ENCODE data around the gene BRINP2. TPM values are rescaled to one million over a fixed set of nuclear protein-coding genes. Genes with fewer than 3 reads are reported as not detected.

BRINP2 gene
- total RNA-seq, 1 donor from 2014 or later, result 23.7 TPM

- TF ChIP-seq, protein P1, sequence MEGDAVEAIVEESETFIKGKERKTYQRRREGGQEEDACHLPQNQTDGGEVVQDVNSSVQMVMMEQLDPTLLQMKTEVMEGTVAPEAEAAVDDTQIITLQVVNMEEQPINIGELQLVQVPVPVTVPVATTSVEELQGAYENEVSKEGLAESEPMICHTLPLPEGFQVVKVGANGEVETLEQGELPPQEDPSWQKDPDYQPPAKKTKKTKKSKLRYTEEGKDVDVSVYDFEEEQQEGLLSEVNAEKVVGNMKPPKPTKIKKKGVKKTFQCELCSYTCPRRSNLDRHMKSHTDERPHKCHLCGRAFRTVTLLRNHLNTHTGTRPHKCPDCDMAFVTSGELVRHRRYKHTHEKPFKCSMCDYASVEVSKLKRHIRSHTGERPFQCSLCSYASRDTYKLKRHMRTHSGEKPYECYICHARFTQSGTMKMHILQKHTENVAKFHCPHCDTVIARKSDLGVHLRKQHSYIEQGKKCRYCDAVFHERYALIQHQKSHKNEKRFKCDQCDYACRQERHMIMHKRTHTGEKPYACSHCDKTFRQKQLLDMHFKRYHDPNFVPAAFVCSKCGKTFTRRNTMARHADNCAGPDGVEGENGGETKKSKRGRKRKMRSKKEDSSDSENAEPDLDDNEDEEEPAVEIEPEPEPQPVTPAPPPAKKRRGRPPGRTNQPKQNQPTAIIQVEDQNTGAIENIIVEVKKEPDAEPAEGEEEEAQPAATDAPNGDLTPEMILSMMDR (conservative IDR thresholded peaks at IDR 0.05), result no peak
- no peak overlapping the region for H3K27ac Mint-ChIP-seq
- no peak for DNase-seq (ENCODE audit: extremely low spot score, unreplicated experiment)
- H3K4me3 Mint-ChIP-seq, result no peak overlapping the region
- peaks cover 6% of the 10 kb centered on the region for H3K4me1 Mint-ChIP-seq (ENCODE audit: unreplicated experiment)
- H3K9me3 Mint-ChIP-seq, result no peaks in the 10 kb centered on the region
- no peaks in the 10 kb centered on the region for H3K36me3 Mint-ChIP-seq
- H3K27me3 Mint-ChIP-seq, result peaks cover 13% of the 10 kb centered on the region
These were observed 136.2 kb downstream of the BRINP2 start for GRCh38 chr1:177306981-177307380.

DNA sequence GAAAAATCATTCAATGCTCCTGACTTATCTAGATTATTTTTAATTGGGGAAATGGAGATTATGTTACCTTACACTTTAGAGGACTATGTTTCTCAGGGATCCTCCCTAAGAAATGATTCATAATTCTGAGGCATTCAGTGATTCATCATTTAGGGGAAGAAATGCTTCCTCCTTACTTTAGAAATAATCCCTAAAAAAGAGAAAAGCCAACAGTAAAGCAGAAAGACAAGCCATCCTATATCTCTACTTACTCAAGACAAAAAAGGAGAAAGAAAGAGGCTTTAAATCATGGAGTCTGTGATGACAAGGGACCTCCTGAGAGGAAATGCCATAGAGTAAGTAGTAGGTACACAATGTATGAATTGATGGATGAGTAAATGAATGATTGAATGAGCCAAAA is 137.0 kb downstream of the BRINP2 start:
- Mint-ChIP-seq H3K4me3 (no peak overlapping the region), H3K4me1 (ENCODE audit: unreplicated experiment) (peaks cover 6% of the 10 kb centered on the region), H3K9me3 (no peaks in the 10 kb centered on the region), H3K36me3 (no peaks in the 10 kb centered on the region), H3K27ac (no peak overlapping the region), H3K27me3 (peaks cover 13% of the 10 kb centered on the region)
- DNase-seq (ENCODE audit: extremely low spot score, unreplicated experiment), result no peak
- TF ChIP-seq, protein P1 (conservative IDR thresholded peaks at IDR 0.05), result no peak

DNA sequence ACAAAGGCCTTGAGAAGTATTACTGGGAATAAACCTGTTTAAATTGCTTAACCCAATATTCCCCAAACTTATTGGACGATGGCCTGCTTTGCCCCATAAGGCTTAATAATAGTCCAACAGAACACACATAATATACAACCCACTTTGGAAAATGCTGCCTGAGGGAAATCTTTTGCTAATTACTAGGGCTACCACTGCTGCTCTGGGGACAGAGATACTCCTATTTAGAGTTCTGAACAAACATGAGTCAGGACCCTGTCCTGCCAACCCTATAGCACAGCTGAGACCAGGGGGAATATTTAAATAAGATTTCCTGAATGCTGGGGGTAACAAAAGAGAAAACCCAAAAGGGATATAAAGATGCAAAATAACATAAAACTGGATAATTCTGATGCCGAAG is 139.1 kb downstream of the BRINP2 start:
- no peak overlapping the region for H3K27ac Mint-ChIP-seq
- H3K36me3 Mint-ChIP-seq, result no peaks in the 10 kb centered on the region
- no peaks in the 10 kb centered on the region for H3K9me3 Mint-ChIP-seq
- H3K4me3 Mint-ChIP-seq, result no peak overlapping the region
- TF ChIP-seq, protein P1 (conservative IDR thresholded peaks at IDR 0.05), result no peak
- peaks cover 6% of the 10 kb centered on the region for H3K4me1 Mint-ChIP-seq (ENCODE audit: unreplicated experiment)
- peaks cover 6% of the 10 kb centered on the region for H3K27me3 Mint-ChIP-seq
- no peak for DNase-seq (ENCODE audit: extremely low spot score, unreplicated experiment)

GRCh38 chr1:177310326-177310725 is 139.6 kb downstream of the BRINP2 start:
- Mint-ChIP-seq H3K4me3 (no peak overlapping the region), H3K9me3 (no peaks in the 10 kb centered on the region), H3K27ac (no peak overlapping the region), H3K36me3 (no peaks in the 10 kb centered on the region), H3K4me1 (ENCODE audit: unreplicated experiment) (peaks cover 6% of the 10 kb centered on the region), H3K27me3 (peaks cover 6% of the 10 kb centered on the region)
- no peak for DNase-seq (ENCODE audit: extremely low spot score, unreplicated experiment)
- TF ChIP-seq, protein P1 (conservative IDR thresholded peaks at IDR 0.05), result no peak

GRCh38 chr1:177311111-177311510 is 140.4 kb downstream of the BRINP2 start:
- peaks cover 2% of the 10 kb centered on the region for H3K27me3 Mint-ChIP-seq
- H3K27ac Mint-ChIP-seq, result no peak overlapping the region
- peaks cover under 1% of the 10 kb centered on the region for H3K4me1 Mint-ChIP-seq (ENCODE audit: unreplicated experiment)
- TF ChIP-seq, protein P1 (conservative IDR thresholded peaks at IDR 0.05), result no peak
- no peaks in the 10 kb centered on the region for H3K9me3 Mint-ChIP-seq
- DNase-seq (ENCODE audit: extremely low spot score, unreplicated experiment), result no peak
- H3K4me3 Mint-ChIP-seq, result no peak overlapping the region
- H3K36me3 Mint-ChIP-seq, result no peaks in the 10 kb centered on the region

DNA sequence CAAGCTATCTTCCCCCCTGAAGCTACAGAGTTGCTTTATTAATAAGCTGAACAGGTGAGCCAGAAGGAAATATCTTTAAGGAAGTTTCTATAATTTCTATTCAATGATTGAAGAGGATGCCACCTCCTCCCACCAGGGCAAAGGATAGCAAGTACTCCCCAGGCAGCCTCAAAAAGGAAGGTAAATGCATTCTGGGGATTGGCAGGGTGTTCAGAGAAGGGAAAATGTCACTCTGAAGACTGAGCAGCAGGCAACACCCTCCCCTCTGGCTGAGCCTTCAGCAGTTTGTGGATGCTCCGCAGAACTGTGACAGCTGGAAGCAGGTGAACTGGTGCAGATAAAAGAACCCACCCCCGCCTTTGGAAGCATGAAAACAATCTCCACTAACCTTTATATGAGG is 140.8 kb downstream of the BRINP2 start:
- DNase-seq (ENCODE audit: extremely low spot score, unreplicated experiment), result no peak
- Mint-ChIP-seq H3K27ac (no peak overlapping the region), H3K4me3 (no peak overlapping the region)

More for the DNA sequence above, 140.8 kb downstream of the BRINP2 start:
- TF ChIP-seq, protein P1 (conservative IDR thresholded peaks at IDR 0.05), result no peak
- no peaks in the 10 kb centered on the region for H3K4me1 Mint-ChIP-seq (ENCODE audit: unreplicated experiment)
- no peaks in the 10 kb centered on the region for H3K27me3 Mint-ChIP-seq
- H3K36me3 Mint-ChIP-seq, result no peaks in the 10 kb centered on the region
- H3K9me3 Mint-ChIP-seq, result no peaks in the 10 kb centered on the region
